Measurements from ENCODE around the gene AMOTL2.

Gene AMOTL2

GRCh38 chr3:134388788-134389485, 14.7 kb upstream of the AMOTL2 start:
- no peak for TF ChIP-seq USF1 (IDR thresholded peaks at IDR 0.05)

DNA sequence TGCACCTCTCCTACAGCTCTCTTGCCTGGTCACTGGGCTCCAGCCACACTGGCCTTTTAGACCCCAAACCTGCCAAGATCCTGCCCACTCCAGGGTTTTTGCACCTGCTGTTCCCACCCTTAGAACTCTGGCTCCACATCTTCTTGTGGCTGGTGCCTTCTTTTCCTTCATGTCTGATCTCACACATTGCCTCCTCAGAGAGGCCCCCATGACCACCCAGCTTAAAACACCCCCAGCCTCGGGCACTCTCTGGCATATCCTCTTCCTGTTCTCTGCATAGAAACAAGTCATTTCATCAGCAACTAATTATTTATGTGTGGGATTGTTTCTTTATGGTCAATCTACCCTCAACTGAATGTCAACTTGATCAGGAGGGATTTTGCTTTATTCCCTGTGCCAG, 14.0 kb upstream of the AMOTL2 start:
- no peak for TF ChIP-seq TEAD4 (IDR thresholded peaks at IDR 0.05)

GRCh38 chr3:134387293-134387692, 13.0 kb upstream of the AMOTL2 start:
- TF ChIP-seq RAD21 (IDR thresholded peaks at IDR 0.05; ENCODE audit: low read depth), result no peak
- TF ChIP-seq CREB1 (IDR thresholded peaks at IDR 0.05; ENCODE audit: low read depth), result no peak
- no peak for TF ChIP-seq TCF12 (IDR thresholded peaks at IDR 0.05; ENCODE audit: low read depth)
- TF ChIP-seq FOXM1 (IDR thresholded peaks at IDR 0.05; ENCODE audit: borderline replicate concordance, low read depth), result no peak
- no peak for TF ChIP-seq TEAD4 (IDR thresholded peaks at IDR 0.05)
- TF ChIP-seq REST (IDR thresholded peaks at IDR 0.05; ENCODE audit: low read depth), result no peak
- no peak for TF ChIP-seq TAF1 (IDR thresholded peaks at IDR 0.05; ENCODE audit: low read depth)
- no peak for TF ChIP-seq NFIC (IDR thresholded peaks at IDR 0.05)
- no peak for TF ChIP-seq ZBTB7A (IDR thresholded peaks at IDR 0.05; ENCODE audit: low read depth)
- TF ChIP-seq, protein P1, sequence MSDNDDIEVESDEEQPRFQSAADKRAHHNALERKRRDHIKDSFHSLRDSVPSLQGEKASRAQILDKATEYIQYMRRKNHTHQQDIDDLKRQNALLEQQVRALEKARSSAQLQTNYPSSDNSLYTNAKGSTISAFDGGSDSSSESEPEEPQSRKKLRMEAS (IDR thresholded peaks at IDR 0.05), result no peak
- no peak for TF ChIP-seq EGR1 (IDR thresholded peaks at IDR 0.05)
- no peak for TF ChIP-seq CEBPB (IDR thresholded peaks at IDR 0.05)
- no peak for TF ChIP-seq EP300 (IDR thresholded peaks at IDR 0.05; ENCODE audit: borderline replicate concordance)
- no peak for TF ChIP-seq YY1 (IDR thresholded peaks at IDR 0.05; ENCODE audit: low read depth)
- TF ChIP-seq USF1 (IDR thresholded peaks at IDR 0.05), result no peak

DNA sequence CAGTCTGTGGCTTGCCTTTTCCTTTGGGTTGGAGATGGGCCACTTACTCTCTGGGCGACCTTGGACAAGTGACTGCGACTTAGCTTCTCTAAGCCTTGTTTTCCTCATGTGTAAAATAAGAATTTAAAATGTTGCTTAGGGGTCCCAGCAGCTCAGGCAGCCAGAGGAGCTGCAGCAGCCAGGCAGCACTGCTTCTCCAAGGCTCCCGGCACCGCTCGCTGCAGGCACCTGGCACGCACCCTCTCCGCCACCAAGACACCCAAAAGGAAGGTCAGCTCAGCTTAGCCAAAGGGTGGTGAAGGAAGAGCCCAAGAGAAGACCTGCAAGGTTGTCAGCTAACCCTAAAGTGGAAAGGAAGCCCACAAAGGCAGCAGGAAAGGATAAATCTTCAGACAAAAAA, 10.7 kb upstream of the AMOTL2 start:
- no peak for TF ChIP-seq YY1 (IDR thresholded peaks at IDR 0.05; ENCODE audit: low read depth)
- TF ChIP-seq TEAD4 (IDR thresholded peaks at IDR 0.05), result no peak
- TF ChIP-seq EGR1 (IDR thresholded peaks at IDR 0.05), result no peak
- TF ChIP-seq REST (IDR thresholded peaks at IDR 0.05; ENCODE audit: low read depth), result no peak
- TF ChIP-seq TCF12 (IDR thresholded peaks at IDR 0.05; ENCODE audit: low read depth), result no peak
- TF ChIP-seq ZBTB7A (IDR thresholded peaks at IDR 0.05; ENCODE audit: low read depth), result no peak
- no peak for TF ChIP-seq RAD21 (IDR thresholded peaks at IDR 0.05; ENCODE audit: low read depth)
- no peak for TF ChIP-seq NFIC (IDR thresholded peaks at IDR 0.05)
- TF ChIP-seq CREB1 (IDR thresholded peaks at IDR 0.05; ENCODE audit: low read depth), result no peak
- no peak for TF ChIP-seq FOXM1 (IDR thresholded peaks at IDR 0.05; ENCODE audit: borderline replicate concordance, low read depth)
- no peak for TF ChIP-seq EP300 (IDR thresholded peaks at IDR 0.05; ENCODE audit: borderline replicate concordance)
- no peak for TF ChIP-seq USF1 (IDR thresholded peaks at IDR 0.05)
- no peak for TF ChIP-seq TAF1 (IDR thresholded peaks at IDR 0.05; ENCODE audit: low read depth)
- TF ChIP-seq CEBPB (IDR thresholded peaks at IDR 0.05), result no peak
- TF ChIP-seq, protein P1 (IDR thresholded peaks at IDR 0.05), result no peak

- TF ChIP-seq TAF1 (IDR thresholded peaks at IDR 0.05; ENCODE audit: low read depth) (peak; percentile 22; the same call in 1 of the 2 replicates), REST (IDR thresholded peaks at IDR 0.05; ENCODE audit: low read depth) (no peak), EGR1 (IDR thresholded peaks at IDR 0.05) (no peak), YY1 (IDR thresholded peaks at IDR 0.05; ENCODE audit: low read depth) (peak; percentile 61; the same call in 1 of the 2 replicates), RAD21 (IDR thresholded peaks at IDR 0.05; ENCODE audit: low read depth) (peak; percentile 35; the same call in 1 of the 2 replicates), TEAD4 (IDR thresholded peaks at IDR 0.05) (peak; percentile 88), CEBPB (IDR thresholded peaks at IDR 0.05) (peak; percentile 66), EP300 (IDR thresholded peaks at IDR 0.05; ENCODE audit: borderline replicate concordance) (peak; percentile 81), CREB1 (IDR thresholded peaks at IDR 0.05; ENCODE audit: low read depth) (no peak), FOXM1 (IDR thresholded peaks at IDR 0.05; ENCODE audit: borderline replicate concordance, low read depth) (peak; percentile 65; the same call in 1 of the 2 replicates), NFIC (IDR thresholded peaks at IDR 0.05) (peak; percentile 90), TCF12 (IDR thresholded peaks at IDR 0.05; ENCODE audit: low read depth) (peak; percentile 92), ZBTB7A (IDR thresholded peaks at IDR 0.05; ENCODE audit: low read depth) (no peak), USF1 (IDR thresholded peaks at IDR 0.05) (0 out of 2 replicates have a peak, but pooled peaks have one; percentile 29)
- TF ChIP-seq, protein P1 (IDR thresholded peaks at IDR 0.05), result peak; percentile 87
These were observed 7.7 kb upstream of the AMOTL2 start for GRCh38 chr3:134381831-134382442.
